Measurements from ENCODE around the gene MEGF11. TPM values are rescaled to one million over a fixed set of nuclear protein-coding genes. Genes with fewer than 3 reads are reported as not detected.

MEGF11 gene
- total RNA-seq, 1 experiment from 2014 or later, result 2.3 TPM

DNA sequence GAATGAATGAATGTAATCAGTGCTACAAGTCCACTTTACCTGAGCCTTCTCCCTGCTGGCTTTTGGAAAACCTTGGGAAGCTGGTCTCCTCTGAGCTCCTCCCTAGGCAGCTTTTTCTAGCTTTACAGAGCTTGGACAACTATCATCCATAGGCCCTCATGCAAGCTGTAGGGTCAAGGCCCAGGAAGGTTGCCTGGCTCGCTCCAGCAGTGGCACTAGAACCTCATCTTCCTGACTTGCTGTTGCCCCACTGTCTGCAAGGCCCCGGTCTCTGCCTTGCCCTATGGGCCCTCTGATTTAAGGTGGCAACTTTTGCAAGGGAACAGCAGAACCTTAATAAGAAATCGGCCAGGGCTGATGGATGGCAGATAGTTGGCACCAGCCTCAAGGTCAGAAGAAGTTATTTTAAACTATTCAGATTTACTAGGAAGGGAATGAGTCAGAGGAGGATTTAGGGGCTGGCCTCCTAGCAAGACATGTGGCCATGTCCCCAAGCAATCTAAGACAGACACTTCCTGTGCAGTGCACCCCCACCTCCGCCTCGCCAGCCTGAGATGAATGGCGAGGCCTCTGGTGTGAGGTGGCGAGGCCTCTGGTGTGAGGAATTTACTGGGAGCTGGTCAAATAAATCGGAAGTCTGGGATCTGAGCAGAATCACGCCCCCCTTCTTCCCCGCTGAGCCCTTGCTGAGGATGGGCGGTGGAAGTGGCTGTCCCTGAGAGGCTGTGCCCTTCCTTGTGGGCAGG, 180.8 kb downstream of the MEGF11 start:
- no peak for TF ChIP-seq ELF1 (IDR thresholded peaks at IDR 0.05; ENCODE audit: borderline replicate concordance, low read depth)
- TF ChIP-seq, protein P1, sequence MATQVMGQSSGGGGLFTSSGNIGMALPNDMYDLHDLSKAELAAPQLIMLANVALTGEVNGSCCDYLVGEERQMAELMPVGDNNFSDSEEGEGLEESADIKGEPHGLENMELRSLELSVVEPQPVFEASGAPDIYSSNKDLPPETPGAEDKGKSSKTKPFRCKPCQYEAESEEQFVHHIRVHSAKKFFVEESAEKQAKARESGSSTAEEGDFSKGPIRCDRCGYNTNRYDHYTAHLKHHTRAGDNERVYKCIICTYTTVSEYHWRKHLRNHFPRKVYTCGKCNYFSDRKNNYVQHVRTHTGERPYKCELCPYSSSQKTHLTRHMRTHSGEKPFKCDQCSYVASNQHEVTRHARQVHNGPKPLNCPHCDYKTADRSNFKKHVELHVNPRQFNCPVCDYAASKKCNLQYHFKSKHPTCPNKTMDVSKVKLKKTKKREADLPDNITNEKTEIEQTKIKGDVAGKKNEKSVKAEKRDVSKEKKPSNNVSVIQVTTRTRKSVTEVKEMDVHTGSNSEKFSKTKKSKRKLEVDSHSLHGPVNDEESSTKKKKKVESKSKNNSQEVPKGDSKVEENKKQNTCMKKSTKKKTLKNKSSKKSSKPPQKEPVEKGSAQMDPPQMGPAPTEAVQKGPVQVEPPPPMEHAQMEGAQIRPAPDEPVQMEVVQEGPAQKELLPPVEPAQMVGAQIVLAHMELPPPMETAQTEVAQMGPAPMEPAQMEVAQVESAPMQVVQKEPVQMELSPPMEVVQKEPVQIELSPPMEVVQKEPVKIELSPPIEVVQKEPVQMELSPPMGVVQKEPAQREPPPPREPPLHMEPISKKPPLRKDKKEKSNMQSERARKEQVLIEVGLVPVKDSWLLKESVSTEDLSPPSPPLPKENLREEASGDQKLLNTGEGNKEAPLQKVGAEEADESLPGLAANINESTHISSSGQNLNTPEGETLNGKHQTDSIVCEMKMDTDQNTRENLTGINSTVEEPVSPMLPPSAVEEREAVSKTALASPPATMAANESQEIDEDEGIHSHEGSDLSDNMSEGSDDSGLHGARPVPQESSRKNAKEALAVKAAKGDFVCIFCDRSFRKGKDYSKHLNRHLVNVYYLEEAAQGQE (IDR thresholded peaks at IDR 0.05; ENCODE audit: low read depth), result no peak
- Histone ChIP-seq H3K9me2 (ENCODE audit: insufficient read depth) (no peaks in the 10 kb centered on the region), H3K27ac (ENCODE audit: low read depth, low read length) (no peak overlapping the region), H3K79me2 (ENCODE audit: insufficient read depth, low read length) (no peaks in the 10 kb centered on the region), H3K4me2 (ENCODE audit: low read length) (no peak overlapping the region), H3K4me1 (ENCODE audit: control insufficient read depth in 1 of 2, insufficient read depth in 2 of 2, low read length in 2 of 2) (peaks cover 3 to 8% of the 10 kb centered on the region in 2 experiments; a peak in 2 of 4 replicates), H3K36me3 (ENCODE audit: control insufficient read depth in 1 of 2, insufficient read depth in 2 of 2, low read length in 2 of 2) (no peaks in the 10 kb centered on the region), H2AFZ (ENCODE audit: low read depth, low read length, poor library complexity, severe bottlenecking) (no peak overlapping the region), H4K20me1 (ENCODE audit: insufficient read depth) (no peaks in the 10 kb centered on the region), H3K4me3 (replicated peaks in 1 of 2; ENCODE audit: low read depth in 1 of 2, low read length in 2 of 2) (no peak overlapping the region), H3K27me3 (ENCODE audit: insufficient read depth, low read length) (no peaks in the 10 kb centered on the region), H3K9ac (ENCODE audit: low read length) (no peak overlapping the region), H3K9me3 (ENCODE audit: control insufficient read depth in 1 of 2, insufficient read depth in 1 of 2, low read depth in 1 of 2, low read length in 2 of 2) (no peaks in the 10 kb centered on the region)
- no peak for DNase-seq (ENCODE audit: low read depth, low spot score)
- no TSS peak for BruUV-seq (replicated peaks)
- no peak for ATAC-seq
- ChIA-PET POLR2A (interaction anchor here (0.7 kb wide), 1 partner anchor 44 kb away, joined by 4 read pairs; no protein-coding TSS in a partner anchor), RAD21 (ENCODE audit: low non-redundant PET in 1 of 2, low total read pairs in 2 of 2, uncharacterized antibody in 2 of 2, unreplicated experiment in 2 of 2) (no interaction called here), CTCF (no interaction called here)
- intact Hi-C loops (cut with micrococcal nuclease), result no loop called here

DNA sequence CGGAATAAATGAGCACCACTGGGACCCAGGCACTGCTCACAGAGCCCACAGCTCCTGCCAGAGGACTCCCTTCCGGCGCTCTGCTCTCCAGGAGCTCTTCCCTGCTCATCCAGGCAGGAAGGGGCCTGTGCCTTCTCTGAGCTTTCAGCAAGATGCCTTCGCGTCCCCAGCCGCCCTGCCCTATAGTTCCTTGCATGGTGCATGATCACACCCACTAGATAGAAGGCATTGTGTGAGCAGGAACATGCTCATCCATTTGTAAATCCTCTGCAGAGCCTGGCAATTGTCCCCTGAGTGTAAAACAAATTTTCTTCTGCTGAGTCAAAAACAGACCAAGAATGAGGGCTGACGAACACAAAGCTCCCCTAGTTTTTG, 181.6 kb downstream of the MEGF11 start:
- ChIA-PET POLR2A (no interaction called here), RAD21 (ENCODE audit: low non-redundant PET in 1 of 2, low total read pairs in 2 of 2, uncharacterized antibody in 2 of 2, unreplicated experiment in 2 of 2) (no interaction called here), CTCF (interaction anchor here (1.2 to 1.4 kb wide), 2 partner anchors 10 to 13 kb away, joined by 3 to 4 read pairs; no protein-coding TSS in a partner anchor)
- ATAC-seq, result no peak
- Histone ChIP-seq H3K27me3 (ENCODE audit: insufficient read depth, low read length) (no peaks in the 10 kb centered on the region), H3K9me3 (ENCODE audit: control insufficient read depth in 1 of 2, insufficient read depth in 1 of 2, low read depth in 1 of 2, low read length in 2 of 2) (no peaks in the 10 kb centered on the region), H4K20me1 (ENCODE audit: insufficient read depth) (no peaks in the 10 kb centered on the region), H3K9me2 (ENCODE audit: insufficient read depth) (no peaks in the 10 kb centered on the region), H3K27ac (ENCODE audit: low read depth, low read length) (no peak overlapping the region), H3K79me2 (ENCODE audit: insufficient read depth, low read length) (no peaks in the 10 kb centered on the region), H3K4me2 (ENCODE audit: low read length) (no peak overlapping the region), H3K4me3 (replicated peaks in 1 of 2; ENCODE audit: low read depth in 1 of 2, low read length in 2 of 2) (no peak overlapping the region), H3K4me1 (ENCODE audit: control insufficient read depth in 1 of 2, insufficient read depth in 2 of 2, low read length in 2 of 2) (peaks cover 3 to 8% of the 10 kb centered on the region in 2 experiments; a peak in 2 of 4 replicates), H2AFZ (ENCODE audit: low read depth, low read length, poor library complexity, severe bottlenecking) (no peak overlapping the region), H3K9ac (ENCODE audit: low read length) (no peak overlapping the region), H3K36me3 (ENCODE audit: control insufficient read depth in 1 of 2, insufficient read depth in 2 of 2, low read length in 2 of 2) (no peaks in the 10 kb centered on the region)
- intact Hi-C loops (cut with micrococcal nuclease), result no loop called here
- no peak for DNase-seq (ENCODE audit: low read depth, low spot score)
- TF ChIP-seq POLR2AphosphoS5 (IDR thresholded peaks at IDR 0.05; ENCODE audit: low read depth, low read length) (no peak), ZNF274 (IDR thresholded peaks at IDR 0.05; ENCODE audit: low read depth, low read length) (no peak), SIN3A (IDR thresholded peaks at IDR 0.05; ENCODE audit: low read depth) (no peak), SP1 (IDR thresholded peaks at IDR 0.05; ENCODE audit: low read depth) (no peak), ELF1 (IDR thresholded peaks at IDR 0.05; ENCODE audit: borderline replicate concordance, low read depth) (no peak), SRF (IDR thresholded peaks at IDR 0.05; ENCODE audit: low read depth) (no peak), EZH2phosphoT487 (IDR thresholded peaks at IDR 0.05; ENCODE audit: borderline replicate concordance) (no peak), TCF7L2 (IDR thresholded peaks at IDR 0.05; ENCODE audit: borderline replicate concordance, extremely low read depth, insufficient read depth, insufficient read length) (no peak), JUND (IDR thresholded peaks at IDR 0.05) (no peak), CBX3 (IDR thresholded peaks at IDR 0.05; ENCODE audit: low read depth) (no peak), FOSL1 (IDR thresholded peaks at IDR 0.05; ENCODE audit: low read depth) (no peak)
- TF ChIP-seq, protein P2, sequence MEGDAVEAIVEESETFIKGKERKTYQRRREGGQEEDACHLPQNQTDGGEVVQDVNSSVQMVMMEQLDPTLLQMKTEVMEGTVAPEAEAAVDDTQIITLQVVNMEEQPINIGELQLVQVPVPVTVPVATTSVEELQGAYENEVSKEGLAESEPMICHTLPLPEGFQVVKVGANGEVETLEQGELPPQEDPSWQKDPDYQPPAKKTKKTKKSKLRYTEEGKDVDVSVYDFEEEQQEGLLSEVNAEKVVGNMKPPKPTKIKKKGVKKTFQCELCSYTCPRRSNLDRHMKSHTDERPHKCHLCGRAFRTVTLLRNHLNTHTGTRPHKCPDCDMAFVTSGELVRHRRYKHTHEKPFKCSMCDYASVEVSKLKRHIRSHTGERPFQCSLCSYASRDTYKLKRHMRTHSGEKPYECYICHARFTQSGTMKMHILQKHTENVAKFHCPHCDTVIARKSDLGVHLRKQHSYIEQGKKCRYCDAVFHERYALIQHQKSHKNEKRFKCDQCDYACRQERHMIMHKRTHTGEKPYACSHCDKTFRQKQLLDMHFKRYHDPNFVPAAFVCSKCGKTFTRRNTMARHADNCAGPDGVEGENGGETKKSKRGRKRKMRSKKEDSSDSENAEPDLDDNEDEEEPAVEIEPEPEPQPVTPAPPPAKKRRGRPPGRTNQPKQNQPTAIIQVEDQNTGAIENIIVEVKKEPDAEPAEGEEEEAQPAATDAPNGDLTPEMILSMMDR (IDR thresholded peaks at IDR 0.05 in 2 of 3, conservative IDR thresholded peaks at IDR 0.05 in 1 of 3; ENCODE audit: borderline replicate concordance in 1 of 3, insufficient read depth in 1 of 3, low read depth in 2 of 3, low read length in 2 of 3), result no peak
- TF ChIP-seq, protein P3, sequence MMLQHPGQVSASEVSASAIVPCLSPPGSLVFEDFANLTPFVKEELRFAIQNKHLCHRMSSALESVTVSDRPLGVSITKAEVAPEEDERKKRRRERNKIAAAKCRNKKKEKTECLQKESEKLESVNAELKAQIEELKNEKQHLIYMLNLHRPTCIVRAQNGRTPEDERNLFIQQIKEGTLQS (IDR thresholded peaks at IDR 0.05), result no peak
- BruUV-seq (replicated peaks), result no TSS peak
